ENCODE data around the gene BRI3BP. TPM values are rescaled to one million over a fixed set of nuclear protein-coding genes. Genes with fewer than 3 reads are reported as not detected.

Gene BRI3BP
- polyA plus RNA-seq, 3 donors = 4.4 to 6.9 (median 5.0) TPM

- 78% methylated on average over 9 of the region's 11 CpGs for WGBS (ENCODE audit: insufficient coverage)
- Histone ChIP-seq H3K9me3 (replicated peaks in 1 of 2; ENCODE audit: control insufficient read depth in 1 of 2, insufficient read depth in 1 of 2, low read length in 2 of 2) (no peaks in the 10 kb centered on the region), H3K79me2 (ENCODE audit: insufficient read depth, low read length) (no peaks in the 10 kb centered on the region), H4K20me1 (ENCODE audit: insufficient read depth, low read length) (no peaks in the 10 kb centered on the region), H3K4me2 (replicated peaks; ENCODE audit: extremely low read depth, low read length, poor library complexity, severe bottlenecking) (no peak overlapping the region), H3K4me1 (ENCODE audit: control insufficient read depth in 1 of 2, insufficient read depth in 2 of 2, low read length in 2 of 2) (peaks cover 17 to 18% of the 10 kb centered on the region in 2 donors), H3K27me3 (ENCODE audit: control insufficient read depth in 2 of 2, insufficient read depth in 2 of 2, low read length in 2 of 2) (no peaks in the 10 kb centered on the region), H3K9ac (ENCODE audit: insufficient read depth, low read length, poor library complexity, severe bottlenecking) (peak overlapping the region; percentile 8), H3K27ac (ENCODE audit: low read depth in 1 of 2, low read length in 2 of 2) (no peak overlapping the region), H2AFZ (ENCODE audit: insufficient read depth, low read depth, low read length, poor library complexity, severe bottlenecking) (no peak overlapping the region), H3K4me3 (replicated peaks in 1 of 3; ENCODE audit: low read depth in 2 of 3, low read length in 3 of 3) (no peak overlapping the region), H3K36me3 (replicated peaks in 1 of 2; ENCODE audit: control insufficient read depth in 1 of 2, insufficient read depth in 2 of 2, low read length in 2 of 2) (peaks cover 41 to 47% of the 10 kb centered on the region in 2 donors)
- Mint-ChIP-seq H3K4me1 (peaks cover 18% of the 10 kb centered on the region), H3K27ac (no peak overlapping the region), H3K27me3 (ENCODE audit: low read depth in 3 of 3) (peaks cover 0 to 3% (median 1%) of the 10 kb centered on the region in 3 donors), H3K4me3 (no peak overlapping the region), H3K36me3 (peaks cover 49 to 68% of the 10 kb centered on the region in 2 donors), H3K9me3 (no peaks in the 10 kb centered on the region)
- intact Hi-C loops (cut with micrococcal nuclease) = no loop called here
- no peak for DNase-seq
- TF ChIP-seq CTCF (IDR thresholded peaks at IDR 0.05) = no peak
These were observed 46.4 kb upstream of the BRI3BP start for GRCh38 chr12:124947013-124947412.

GRCh38 chr12:124947561-124948398, 45.7 kb upstream of the BRI3BP start:
- H3K36me3 ChIP-seq (replicated peaks in 1 of 2; ENCODE audit: control insufficient read depth in 1 of 2, insufficient read depth in 2 of 2, low read length in 2 of 2) = peaks cover 49 to 55% of the 10 kb centered on the region in 2 donors
- H3K9ac ChIP-seq (ENCODE audit: insufficient read depth, low read length, poor library complexity, severe bottlenecking) = no peak overlapping the region
- Mint-ChIP-seq H3K4me3 (no peak overlapping the region), H3K36me3 (peaks cover 50 to 73% of the 10 kb centered on the region in 2 donors), H3K4me1 (peaks cover 18% of the 10 kb centered on the region), H3K9me3 (no peaks in the 10 kb centered on the region), H3K27me3 (ENCODE audit: low read depth in 3 of 3) (peaks cover 0 to 2% (median 1%) of the 10 kb centered on the region in 3 donors), H3K27ac (no peak overlapping the region)
- H3K4me3 ChIP-seq (replicated peaks in 1 of 3; ENCODE audit: low read depth in 2 of 3, low read length in 3 of 3) = no peak overlapping the region
- H3K4me1 ChIP-seq (ENCODE audit: control insufficient read depth in 1 of 2, insufficient read depth in 2 of 2, low read length in 2 of 2) = peaks cover 17 to 18% of the 10 kb centered on the region in 2 donors
- DNase-seq = no peak
- no peak overlapping the region for H2AFZ ChIP-seq (ENCODE audit: insufficient read depth, low read depth, low read length, poor library complexity, severe bottlenecking)
- no peak overlapping the region for H3K27ac ChIP-seq (ENCODE audit: low read depth in 1 of 2, low read length in 2 of 2)
- 94% methylated on average over 18 of the region's 20 CpGs for WGBS (ENCODE audit: insufficient coverage)
- H3K79me2 ChIP-seq (ENCODE audit: insufficient read depth, low read length) = no peaks in the 10 kb centered on the region
- intact Hi-C loops (cut with micrococcal nuclease) = no loop called here
- no peak overlapping the region for H3K4me2 ChIP-seq (replicated peaks; ENCODE audit: extremely low read depth, low read length, poor library complexity, severe bottlenecking)
- H3K27me3 ChIP-seq (ENCODE audit: control insufficient read depth in 2 of 2, insufficient read depth in 2 of 2, low read length in 2 of 2) = no peaks in the 10 kb centered on the region
- no peak for TF ChIP-seq CTCF (IDR thresholded peaks at IDR 0.05)
- H3K9me3 ChIP-seq (replicated peaks in 1 of 2; ENCODE audit: control insufficient read depth in 1 of 2, insufficient read depth in 1 of 2, low read length in 2 of 2) = no peaks in the 10 kb centered on the region
- no peaks in the 10 kb centered on the region for H4K20me1 ChIP-seq (ENCODE audit: insufficient read depth, low read length)
